ENCODE data around the gene GGACT. TPM values are rescaled to one million over a fixed set of nuclear protein-coding genes. Genes with fewer than 3 reads are reported as not detected.
A peak's percentile ranks its signal among the peaks of the same experiment; 100 is the strongest.
"Not testable (repeated sequence)": the region's sequence is repeated elsewhere in the genome, so short reads cannot be mapped to it uniquely, and the experiment has no call there.

GGACT gene
- polyA plus RNA-seq, 3 donors: 1.7 to 8.3 (median 6.5) TPM

DNA sequence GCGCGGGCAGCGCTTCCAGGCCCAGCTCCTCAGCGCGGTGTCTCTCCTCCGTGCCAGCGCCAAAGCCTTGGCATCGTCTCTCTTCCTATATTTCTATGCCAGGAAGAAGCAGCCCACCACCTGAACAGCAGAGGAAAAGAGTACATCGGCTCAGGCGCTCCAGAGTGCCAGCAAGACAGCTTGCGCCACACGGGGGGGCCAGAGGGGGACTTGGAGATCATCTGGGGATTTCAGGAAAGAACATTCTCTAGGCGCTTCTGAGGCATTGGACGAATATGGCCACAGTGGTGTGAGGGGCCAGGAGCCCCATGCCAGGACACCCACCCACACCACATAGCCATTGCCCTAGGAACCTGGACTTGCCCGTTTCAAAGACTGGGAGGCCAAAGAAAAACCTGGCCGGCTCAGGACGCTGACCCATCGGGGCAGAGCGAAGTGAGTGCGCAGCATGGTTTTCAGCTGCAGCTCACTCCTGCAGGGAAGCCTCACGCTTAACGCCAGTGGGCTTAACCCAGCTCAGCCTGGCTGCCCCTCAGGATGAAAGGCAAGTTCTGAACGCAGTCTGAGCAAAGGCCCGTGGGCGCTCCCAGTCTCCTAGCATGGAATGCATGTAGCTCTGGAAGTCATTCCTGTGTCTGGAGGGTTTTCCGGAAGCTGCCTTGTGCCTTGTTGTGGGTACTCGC, 62.1 kb downstream of the GGACT start:
- TF ChIP-seq, protein P1, sequence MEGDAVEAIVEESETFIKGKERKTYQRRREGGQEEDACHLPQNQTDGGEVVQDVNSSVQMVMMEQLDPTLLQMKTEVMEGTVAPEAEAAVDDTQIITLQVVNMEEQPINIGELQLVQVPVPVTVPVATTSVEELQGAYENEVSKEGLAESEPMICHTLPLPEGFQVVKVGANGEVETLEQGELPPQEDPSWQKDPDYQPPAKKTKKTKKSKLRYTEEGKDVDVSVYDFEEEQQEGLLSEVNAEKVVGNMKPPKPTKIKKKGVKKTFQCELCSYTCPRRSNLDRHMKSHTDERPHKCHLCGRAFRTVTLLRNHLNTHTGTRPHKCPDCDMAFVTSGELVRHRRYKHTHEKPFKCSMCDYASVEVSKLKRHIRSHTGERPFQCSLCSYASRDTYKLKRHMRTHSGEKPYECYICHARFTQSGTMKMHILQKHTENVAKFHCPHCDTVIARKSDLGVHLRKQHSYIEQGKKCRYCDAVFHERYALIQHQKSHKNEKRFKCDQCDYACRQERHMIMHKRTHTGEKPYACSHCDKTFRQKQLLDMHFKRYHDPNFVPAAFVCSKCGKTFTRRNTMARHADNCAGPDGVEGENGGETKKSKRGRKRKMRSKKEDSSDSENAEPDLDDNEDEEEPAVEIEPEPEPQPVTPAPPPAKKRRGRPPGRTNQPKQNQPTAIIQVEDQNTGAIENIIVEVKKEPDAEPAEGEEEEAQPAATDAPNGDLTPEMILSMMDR (IDR thresholded peaks at IDR 0.05): no peak
- DNase-seq: no peak
- H3K27ac ChIP-seq (ENCODE audit: low read depth in 1 of 2, low read length in 2 of 2): no peak overlapping the region
- H3K36me3 Mint-ChIP-seq: peaks cover 11 to 13% of the 10 kb centered on the region in 2 donors
- no peak overlapping the region for H3K9ac ChIP-seq (ENCODE audit: insufficient read depth, low read length, poor library complexity, severe bottlenecking)
- H3K79me2 ChIP-seq (ENCODE audit: insufficient read depth, low read length): no peaks in the 10 kb centered on the region
- H3K4me2 ChIP-seq (replicated peaks; ENCODE audit: extremely low read depth, low read length, poor library complexity, severe bottlenecking): no peak overlapping the region
- H3K9me3 ChIP-seq (replicated peaks in 1 of 2; ENCODE audit: control insufficient read depth in 1 of 2, insufficient read depth in 1 of 2, low read length in 2 of 2): no peaks in the 10 kb centered on the region
- H3K4me1 ChIP-seq (ENCODE audit: control insufficient read depth in 1 of 2, insufficient read depth in 2 of 2, low read length in 2 of 2): no peaks in the 10 kb centered on the region
- H3K4me1 Mint-ChIP-seq: peaks cover 7% of the 10 kb centered on the region
- H3K27me3 Mint-ChIP-seq (ENCODE audit: low read depth in 3 of 3): peaks cover 0 to 8% (median 4%) of the 10 kb centered on the region in 3 donors
- WGBS (ENCODE audit: insufficient coverage): 96% methylated on average over 25 of the region's 27 CpGs
- intact Hi-C loops (cut with micrococcal nuclease): loop anchor here in 1 of 2 donors (10.0 kb wide), 1 partner anchor 872 kb away; no protein-coding TSS in a partner anchor
- no peak overlapping the region for H2AFZ ChIP-seq (ENCODE audit: insufficient read depth, low read depth, low read length, poor library complexity, severe bottlenecking)
- H3K27me3 ChIP-seq (ENCODE audit: control insufficient read depth in 2 of 2, insufficient read depth in 2 of 2, low read length in 2 of 2): peaks cover 6 to 14% of the 10 kb centered on the region in 2 donors
- peak overlapping the region in 1 of 7 donors; percentile 23 for H3K27ac Mint-ChIP-seq
- H4K20me1 ChIP-seq (ENCODE audit: insufficient read depth, low read length): no peaks in the 10 kb centered on the region
- no peak overlapping the region for H3K4me3 ChIP-seq (replicated peaks in 1 of 3; ENCODE audit: low read depth in 2 of 3, low read length in 3 of 3)
- no peak overlapping the region for H3K4me3 Mint-ChIP-seq
- no peaks in the 10 kb centered on the region for H3K36me3 ChIP-seq (replicated peaks in 1 of 2; ENCODE audit: control insufficient read depth in 1 of 2, insufficient read depth in 2 of 2, low read length in 2 of 2)
- H3K9me3 Mint-ChIP-seq: peaks cover 0 to 2% (median 0%) of the 10 kb centered on the region in 7 donors

DNA sequence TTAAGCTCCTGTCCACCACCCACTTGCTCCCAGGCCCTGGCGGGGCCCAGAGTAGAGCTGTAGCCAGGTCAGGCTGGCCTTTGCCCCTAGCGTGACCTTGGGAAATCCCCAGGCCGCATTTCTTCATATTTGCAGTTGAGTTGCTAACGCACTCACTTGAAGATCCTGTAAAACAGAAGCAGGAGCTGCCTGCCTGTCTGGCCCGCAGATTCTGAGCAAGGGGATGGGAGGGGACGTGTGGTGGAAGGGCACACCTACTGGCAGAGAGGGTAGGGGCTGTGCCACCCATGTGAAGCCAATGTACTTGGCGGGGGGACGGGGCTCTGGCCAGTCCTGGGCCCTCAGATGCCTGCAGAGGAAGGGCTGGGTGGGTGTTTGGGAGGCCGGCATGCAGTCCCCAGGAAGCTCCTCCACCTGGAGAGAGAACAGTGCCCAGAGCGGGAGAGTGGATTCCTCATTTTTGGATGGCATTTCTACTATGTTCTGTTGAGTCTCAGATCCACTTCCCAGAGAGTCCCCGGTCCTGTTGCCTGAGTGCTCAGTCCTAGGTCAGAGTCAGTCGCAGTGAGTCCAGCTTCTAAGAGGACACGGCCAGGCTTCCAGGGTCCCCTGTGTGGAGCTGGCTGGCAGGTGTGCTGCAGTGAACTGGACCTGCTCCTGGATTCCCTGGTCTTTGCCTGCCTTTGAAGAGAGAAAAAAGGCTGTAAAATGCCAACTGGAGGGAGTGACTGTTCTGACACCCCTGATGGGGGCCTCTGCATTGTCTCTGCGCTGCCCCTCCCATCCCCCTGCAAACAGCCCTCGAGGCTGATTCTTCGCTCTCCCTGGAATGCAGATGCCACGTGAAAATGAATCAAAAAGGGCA, 62.9 kb downstream of the GGACT start:
- intact Hi-C loops (cut with micrococcal nuclease): loop anchor here in 1 of 2 donors (10.0 kb wide), 1 partner anchor 871 kb away; no protein-coding TSS in a partner anchor
- H3K9ac ChIP-seq (ENCODE audit: insufficient read depth, low read length, poor library complexity, severe bottlenecking): no peak overlapping the region
- peaks cover 7 to 13% of the 10 kb centered on the region in 2 donors for H3K36me3 Mint-ChIP-seq
- no peak overlapping the region for H3K27ac ChIP-seq (ENCODE audit: low read depth in 1 of 2, low read length in 2 of 2)
- TF ChIP-seq, protein P1 (IDR thresholded peaks at IDR 0.05): no peak
- no peak overlapping the region for H2AFZ ChIP-seq (ENCODE audit: insufficient read depth, low read depth, low read length, poor library complexity, severe bottlenecking)
- DNase-seq: no peak
- peaks cover 0 to 15% (median 7%) of the 10 kb centered on the region in 3 donors for H3K27me3 Mint-ChIP-seq (ENCODE audit: low read depth in 3 of 3)
- no peak overlapping the region for H3K4me2 ChIP-seq (replicated peaks; ENCODE audit: extremely low read depth, low read length, poor library complexity, severe bottlenecking)
- no peaks in the 10 kb centered on the region for H3K9me3 ChIP-seq (replicated peaks in 1 of 2; ENCODE audit: control insufficient read depth in 1 of 2, insufficient read depth in 1 of 2, low read length in 2 of 2)
- H3K4me3 Mint-ChIP-seq: no peak overlapping the region
- H4K20me1 ChIP-seq (ENCODE audit: insufficient read depth, low read length): no peaks in the 10 kb centered on the region
- H3K9me3 Mint-ChIP-seq: peaks cover 0 to 2% (median 0%) of the 10 kb centered on the region in 7 donors
- H3K4me1 Mint-ChIP-seq: peaks cover 9% of the 10 kb centered on the region
- no peak overlapping the region for H3K4me3 ChIP-seq (replicated peaks in 1 of 3; ENCODE audit: low read depth in 2 of 3, low read length in 3 of 3)
- 96% methylated on average over 17 of the region's 17 CpGs for WGBS (ENCODE audit: insufficient coverage)
- no peaks in the 10 kb centered on the region for H3K36me3 ChIP-seq (replicated peaks in 1 of 2; ENCODE audit: control insufficient read depth in 1 of 2, insufficient read depth in 2 of 2, low read length in 2 of 2)
- H3K79me2 ChIP-seq (ENCODE audit: insufficient read depth, low read length): no peaks in the 10 kb centered on the region
- peaks cover 9 to 21% of the 10 kb centered on the region in 2 donors for H3K27me3 ChIP-seq (ENCODE audit: control insufficient read depth in 2 of 2, insufficient read depth in 2 of 2, low read length in 2 of 2)
- no peaks in the 10 kb centered on the region for H3K4me1 ChIP-seq (ENCODE audit: control insufficient read depth in 1 of 2, insufficient read depth in 2 of 2, low read length in 2 of 2)
- H3K27ac Mint-ChIP-seq: peak overlapping the region in 1 of 7 donors; percentile 23

DNA sequence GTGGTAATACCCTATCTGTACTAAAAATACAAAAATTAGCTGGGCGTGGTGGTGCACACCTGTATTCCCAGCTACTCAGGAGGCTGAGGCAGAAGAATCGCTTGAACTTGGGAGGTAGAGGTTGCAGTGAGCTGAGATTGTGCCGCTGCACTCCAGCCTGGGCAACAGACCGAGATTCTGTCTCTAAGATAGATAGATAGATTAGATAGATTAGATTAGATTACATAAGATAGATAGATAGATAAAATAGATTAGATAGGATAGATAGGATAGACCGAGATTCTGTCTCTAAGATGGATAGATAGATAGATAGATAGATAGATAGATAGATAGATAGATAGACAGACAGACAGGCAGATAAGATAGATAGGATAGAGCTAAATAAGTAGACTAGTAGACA, 63.9 kb downstream of the GGACT start:
- not testable (repeated sequence) for H3K79me2 ChIP-seq (ENCODE audit: insufficient read depth, low read length); H2AFZ ChIP-seq (ENCODE audit: insufficient read depth, low read depth, low read length, poor library complexity, severe bottlenecking); H3K27ac ChIP-seq (ENCODE audit: low read depth in 1 of 2, low read length in 2 of 2); H3K4me2 ChIP-seq (replicated peaks; ENCODE audit: extremely low read depth, low read length, poor library complexity, severe bottlenecking); DNase-seq; H4K20me1 ChIP-seq (ENCODE audit: insufficient read depth, low read length); H3K4me3 Mint-ChIP-seq; H3K4me1 ChIP-seq (ENCODE audit: control insufficient read depth in 1 of 2, insufficient read depth in 2 of 2, low read length in 2 of 2); H3K9me3 Mint-ChIP-seq; H3K36me3 ChIP-seq (replicated peaks in 1 of 2; ENCODE audit: control insufficient read depth in 1 of 2, insufficient read depth in 2 of 2, low read length in 2 of 2); H3K4me1 Mint-ChIP-seq; H3K4me3 ChIP-seq (replicated peaks in 1 of 3; ENCODE audit: low read depth in 2 of 3, low read length in 3 of 3); H3K9ac ChIP-seq (ENCODE audit: insufficient read depth, low read length, poor library complexity, severe bottlenecking); H3K9me3 ChIP-seq (replicated peaks in 1 of 2; ENCODE audit: control insufficient read depth in 1 of 2, insufficient read depth in 1 of 2, low read length in 2 of 2)
- intact Hi-C loops (cut with micrococcal nuclease): loop anchor here in 1 of 2 donors (10.0 kb wide), 1 partner anchor 870 kb away; no protein-coding TSS in a partner anchor
- peaks cover 1 to 17% (median 11%) of the 10 kb centered on the region in 3 donors for H3K27me3 Mint-ChIP-seq (ENCODE audit: low read depth in 3 of 3)
- peak overlapping the region in 1 of 7 donors; percentile 6 for H3K27ac Mint-ChIP-seq
- H3K36me3 Mint-ChIP-seq: peaks cover 7 to 13% of the 10 kb centered on the region in 2 donors
- peaks cover 10 to 26% of the 10 kb centered on the region in 2 donors for H3K27me3 ChIP-seq (ENCODE audit: control insufficient read depth in 2 of 2, insufficient read depth in 2 of 2, low read length in 2 of 2)
- WGBS (ENCODE audit: insufficient coverage): 100% methylated on average over 1 of the region's 5 CpGs

Data from CD14-positive monocyte (primary cell).